A549 (cell line): ENCODE results near the gene MCAT.

Source experiments
- CTCF ChIP-seq: fragments of >200 bp; sonication (Bioruptor Twin); formaldehyde crosslinking; IDR thresholded peaks from 3 replicates; pipeline ENCODE4 v1.5.1; 2016
- EP300 ChIP-seq, 2 experiments: fragments of >200 bp; sonication (Bioruptor Twin); formaldehyde crosslinking; IDR thresholded peaks; 2 replicates in 1 of 2; 3 replicates in 1 of 2; pipeline ENCODE4 v1.6.1; 2016 to 2017
- JUNB ChIP-seq: fragments of >200 bp; sonication (Bioruptor Twin); formaldehyde crosslinking; IDR thresholded peaks from 2 replicates; pipeline ENCODE4 v1.6.1; 2016
- MAFK ChIP-seq: fragments of 450-650 bp; IDR thresholded peaks from 2 replicates; pipeline ENCODE4 v1.6.1; 2014; ENCODE audit not compliant: partially characterized antibody

- TF ChIP-seq CTCF (no peak), JUNB (no peak), MAFK (no peak), EP300 (IDR thresholded peaks at IDR 0.05) (no peak)
Measured at GRCh38 chr22:43155789-43156188, 12.6 kb upstream of the MCAT start.
